Sigmoid colon (tissue), 7 donors: Measurements from ENCODE around the gene CYP46A1. TPM values are rescaled to one million over a fixed set of nuclear protein-coding genes. Genes with fewer than 3 reads are reported as not detected.

ENCODE experiments used
- DNase-seq: peaks from one replicate; pipeline ENCODE4 v3.0.0-alpha.2; 2019
- H3K27ac ChIP-seq, 4 donors: fragments of 200-600 bp; sonication (generic); one replicate each; pipeline ENCODE4 v1.5.1; 2016 to 2019; ENCODE audit warnings: mild to moderate bottlenecking in 1 of 4
- H3K27me3 ChIP-seq, 3 donors: fragments of 200-600 bp; sonication (generic); one replicate each; pipeline ENCODE4 v1.5.1; 2019; ENCODE audit warnings: mild to moderate bottlenecking in 1 of 3
- H3K36me3 ChIP-seq, 4 donors: fragments of 200-600 bp; sonication (generic); one replicate each; pipeline ENCODE4 v1.5.1; 2016 to 2019
- H3K4me1 ChIP-seq, 4 donors: fragments of 200-600 bp; sonication (generic); one replicate each; pipeline ENCODE4 v1.5.1; 2017 to 2019
- H3K4me3 ChIP-seq, 4 donors: fragments of 200-600 bp; sonication (generic); one replicate each; pipeline ENCODE4 v1.5.1; 2017 to 2019; ENCODE audit warnings: mild to moderate bottlenecking in 2 of 4, moderate library complexity in 1 of 4
- H3K9me3 ChIP-seq, 4 donors: fragments of 200-600 bp in 3 of 4; sonication (generic) in 3 of 4; one replicate each; pipeline versions ENCODE4 v1.5.1 to v1.6.1; 2013 to 2019
- CTCF ChIP-seq, 4 experiments: fragments of 450-650 bp in 3 of 4; fragments of 200-600 bp in 1 of 4; IDR thresholded peaks; one replicate each; pipeline ENCODE4 v1.5.1; 2016 to 2019; ENCODE audit warnings: antibody characterized with exemption in 4 of 4, mild to moderate bottlenecking in 3 of 4, moderate library complexity in 2 of 4
- EP300 ChIP-seq, 4 donors: sonication (generic); formaldehyde crosslinking; IDR thresholded peaks; one replicate each; pipeline ENCODE4 v1.6.1; 2017; ENCODE audit warnings: antibody characterized with exemption in 4 of 4
- POLR2A ChIP-seq, 2 donors: fragments of 450-650 bp; IDR thresholded peaks; one replicate each; pipeline ENCODE4 v1.6.1; 2016; ENCODE audit warnings: antibody characterized with exemption in 2 of 2, mild to moderate bottlenecking in 2 of 2, moderate library complexity in 2 of 2
- POLR2AphosphoS5 ChIP-seq, 4 donors: sonication (generic); formaldehyde crosslinking; IDR thresholded peaks; one replicate each; pipeline ENCODE4 v1.6.1; 2017; ENCODE audit warnings: antibody characterized with exemption in 4 of 4
- WGBS, 2 donors: extraction: QIAGEN DNeasy Blood & Tissue Kit; methylation state at CpG; one replicate each; pipeline ENCODE4 v1.1.7; 2013; 5-methylcytosine and 5-hydroxymethylcytosine counted together
- intact Hi-C: fragments of 100-400 bp; cut with DNase I; formaldehyde crosslinking; loops from one replicate; pipeline ENCODE4 v1.15.1; 2023
- polyA plus RNA-seq, 3 donors: library from polyadenylated mRNA; stranded (reverse); fragments of 200-250 nt; gene quantifications; one replicate each; pipeline ENCODE4 v1.2.3, GENCODE V29; 2013
- total RNA-seq, 4 donors: library from RNA; depleted of rRNA; stranded (reverse); fragments of >200 nt; gene quantifications; one replicate each; pipeline ENCODE4 v1.1.0, GENCODE V29; 2016
- donor health status: healthy with polysubstance abuse.
- donor health status: Bipolar disorder and iron deficiency.
- donor health status: healthy.

The CYP46A1 gene
- total and polyA plus RNA-seq, 7 donors: under 0.01 to 2.0 (median 0.84) TPM; not detected in 1

- Histone ChIP-seq H3K36me3 (no peaks in the 10 kb centered on the region), H3K9me3 (peaks cover 0 to 5% (median under 1%) of the 10 kb centered on the region in 4 donors), H3K27me3 (no peaks in the 10 kb centered on the region), H3K4me3 (no peak overlapping the region), H3K27ac (no peak overlapping the region), H3K4me1 (no peaks in the 10 kb centered on the region)
- no peak for TF ChIP-seq CTCF (IDR thresholded peaks at IDR 0.05)
- no peak for TF ChIP-seq POLR2AphosphoS5 (IDR thresholded peaks at IDR 0.05)
- no peak for TF ChIP-seq EP300 (IDR thresholded peaks at IDR 0.05)
- no peak for TF ChIP-seq POLR2A (IDR thresholded peaks at IDR 0.05)
- DNase-seq: no peak
- WGBS, 2 donors: 81 to 82% methylated on average over 7 of the region's 7 CpGs
- intact Hi-C loops: no loop called here
Observed at GRCh38 chr14:99708449-99708848, 24.4 kb downstream of the CYP46A1 start.

DNA sequence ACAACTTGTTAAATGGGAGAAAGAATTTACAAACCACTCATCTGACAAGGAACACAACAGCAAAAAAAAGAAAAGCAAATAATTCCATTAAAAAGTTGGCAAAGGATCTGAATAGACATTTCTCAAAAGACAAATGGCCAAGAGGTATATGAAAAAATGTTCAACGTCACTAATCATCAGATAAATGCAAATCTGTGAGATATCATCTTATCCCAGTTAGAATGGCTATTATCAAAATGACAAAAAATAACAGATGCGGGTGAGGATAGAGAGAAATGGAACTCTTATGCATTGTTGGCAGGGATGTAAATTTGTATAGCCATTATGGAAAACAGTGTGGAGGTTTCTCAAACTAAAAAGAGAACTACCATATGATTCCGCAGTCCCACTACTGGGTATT is 29.9 kb downstream of the CYP46A1 start:
- no peak overlapping the region for H3K27ac ChIP-seq
- H3K4me1 ChIP-seq: no peaks in the 10 kb centered on the region
- H3K36me3 ChIP-seq: no peaks in the 10 kb centered on the region
- no peak for TF ChIP-seq EP300 (IDR thresholded peaks at IDR 0.05)
- TF ChIP-seq CTCF (IDR thresholded peaks at IDR 0.05): no peak
- no peak for TF ChIP-seq POLR2AphosphoS5 (IDR thresholded peaks at IDR 0.05)
- no peak for TF ChIP-seq POLR2A (IDR thresholded peaks at IDR 0.05)
- 89 to 91% methylated on average over 3 of the region's 3 CpGs for whole genome bisulfite sequencing, 2 donors
- intact Hi-C loops: no loop called here
- no peaks in the 10 kb centered on the region for H3K27me3 ChIP-seq
- H3K9me3 ChIP-seq: no peaks in the 10 kb centered on the region
- DNase-seq: no peak
- no peak overlapping the region for H3K4me3 ChIP-seq

- Histone ChIP-seq H3K27ac (no peak overlapping the region), H3K4me1 (no peaks in the 10 kb centered on the region), H3K4me3 (no peak overlapping the region), H3K36me3 (no peaks in the 10 kb centered on the region), H3K9me3 (no peaks in the 10 kb centered on the region), H3K27me3 (no peaks in the 10 kb centered on the region)
- DNase-seq: no peak
- 69 to 73% methylated on average over 24 of the region's 24 CpGs for WGBS, 2 donors
- TF ChIP-seq POLR2AphosphoS5 (IDR thresholded peaks at IDR 0.05): no peak
- no peak for TF ChIP-seq EP300 (IDR thresholded peaks at IDR 0.05)
- intact Hi-C loops: no loop called here
Observed at GRCh38 chr14:99715266-99716000, 31.3 kb downstream of the CYP46A1 start.

- Histone ChIP-seq H3K27me3 (no peaks in the 10 kb centered on the region), H3K4me1 (no peaks in the 10 kb centered on the region), H3K36me3 (no peaks in the 10 kb centered on the region), H3K9me3 (no peaks in the 10 kb centered on the region), H3K27ac (no peak overlapping the region), H3K4me3 (no peak overlapping the region)
- 69 to 84% methylated on average over 10 of the region's 10 CpGs for WGBS, 2 donors
- no peak for TF ChIP-seq POLR2AphosphoS5 (IDR thresholded peaks at IDR 0.05)
- no peak for TF ChIP-seq POLR2A (IDR thresholded peaks at IDR 0.05)
- TF ChIP-seq EP300 (IDR thresholded peaks at IDR 0.05): no peak
- TF ChIP-seq CTCF (IDR thresholded peaks at IDR 0.05): no peak
- no peak for DNase-seq
- intact Hi-C loops: no loop called here
Observed at GRCh38 chr14:99716091-99716849, 32.2 kb downstream of the CYP46A1 start.

GRCh38 chr14:99716850-99717681 is 33.0 kb downstream of the CYP46A1 start:
- WGBS, 2 donors: 88 to 92% methylated on average over 14 of the region's 14 CpGs
- TF ChIP-seq POLR2A (IDR thresholded peaks at IDR 0.05): no peak
- no peak for TF ChIP-seq CTCF (IDR thresholded peaks at IDR 0.05)
- no peak for TF ChIP-seq POLR2AphosphoS5 (IDR thresholded peaks at IDR 0.05)
- TF ChIP-seq EP300 (IDR thresholded peaks at IDR 0.05): no peak
- Histone ChIP-seq H3K27me3 (no peaks in the 10 kb centered on the region), H3K4me1 (no peaks in the 10 kb centered on the region), H3K36me3 (no peaks in the 10 kb centered on the region), H3K27ac (no peak overlapping the region), H3K4me3 (no peak overlapping the region), H3K9me3 (no peaks in the 10 kb centered on the region)
- intact Hi-C loops: no loop called here
- DNase-seq: no peak
